SK-N-MC (cell line): ENCODE results near the gene MYO1D.

Source experiments
- EZH2 ChIP-seq: fragments of 200-600 bp; sonication (generic); IDR thresholded peaks from one replicate; pipeline ENCODE4 v1.6.1; 2017; ENCODE audit warnings: antibody characterized with exemption
- FOXP2 ChIP-seq: optimal IDR thresholded peaks from 2 replicates; pipeline ENCODE3; 2011; ENCODE audit warnings: mild to moderate bottlenecking, moderate library complexity; ENCODE audit not compliant: insufficient read depth; ENCODE audit errors: extremely low read length, control extremely low read depth
- POLR2AphosphoS5 ChIP-seq: IDR thresholded peaks from 2 replicates; pipeline ENCODE4 v1.6.1; 2012; ENCODE audit warnings: mild to moderate bottlenecking, low read depth, low read length, borderline replicate concordance

- TF ChIP-seq EZH2 (no peak), POLR2AphosphoS5 (no peak), FOXP2 (no peak)
Measured at GRCh38 chr17:32588135-32588534, 288.8 kb downstream of the MYO1D start.
